ENCODE measurements around the gene BTNL3.
"Not testable (repeated sequence)": the region's sequence is repeated elsewhere in the genome, so short reads cannot be mapped to it uniquely, and the experiment has no call there.

GRCh38 chr5:181017448-181017847 lies 28.8 kb downstream of the BTNL3 start:
- not testable (repeated sequence) for TF ChIP-seq EZH2 (IDR thresholded peaks at IDR 0.05; ENCODE audit: low read depth); CTCF (conservative IDR thresholded peaks at IDR 0.05)
